GM12864 (cell line): Measurements from ENCODE around the gene CACNA1C.

Source experiments
- DNase-seq: peaks from one replicate; pipeline ENCODE4 v3.0.0-alpha.2; 2011; ENCODE audit warnings: low read depth
- H3K4me3 ChIP-seq: 2 replicates; pipeline ENCODE4 v1.5.1; 2011; ENCODE audit warnings: mild to moderate bottlenecking, low read depth, low read length, control low read depth
- CTCF ChIP-seq: IDR thresholded peaks from 2 replicates; pipeline ENCODE4 v1.5.1; 2011; ENCODE audit warnings: low read depth, mild to moderate bottlenecking, moderate library complexity, low read length, control low read depth, inconsistent platforms; ENCODE audit errors: missing control alignments

Gene CACNA1C

DNA sequence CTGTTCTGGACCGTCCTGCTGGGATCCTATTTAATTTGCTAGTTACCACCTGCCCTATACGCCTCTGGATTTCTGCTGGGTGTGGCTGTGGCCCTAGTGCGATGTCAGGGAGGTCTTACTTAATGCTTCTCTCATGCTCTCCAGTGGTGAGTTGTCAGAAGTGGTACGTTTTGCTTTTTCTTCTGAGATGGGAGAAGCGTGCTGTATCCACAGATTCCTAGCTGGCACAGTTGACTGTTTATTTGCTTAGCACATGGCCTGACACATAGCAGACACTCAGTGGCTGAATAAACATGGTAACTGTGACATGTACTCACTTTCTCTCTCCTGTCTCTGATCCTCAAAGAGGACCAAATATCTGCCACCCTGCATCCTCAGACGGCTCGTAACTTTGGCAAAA lies 107.3 kb downstream of the CACNA1C start:
- DNase-seq = no peak

GRCh38 chr12:2161473-2161872 lies 108.7 kb downstream of the CACNA1C start:
- H3K4me3 ChIP-seq = no peak overlapping the region
- no peak for TF ChIP-seq CTCF
- DNase-seq = no peak

More for the DNA sequence above, 107.3 kb downstream of the CACNA1C start:
- TF ChIP-seq CTCF = no peak
- no peak overlapping the region for H3K4me3 ChIP-seq

DNA sequence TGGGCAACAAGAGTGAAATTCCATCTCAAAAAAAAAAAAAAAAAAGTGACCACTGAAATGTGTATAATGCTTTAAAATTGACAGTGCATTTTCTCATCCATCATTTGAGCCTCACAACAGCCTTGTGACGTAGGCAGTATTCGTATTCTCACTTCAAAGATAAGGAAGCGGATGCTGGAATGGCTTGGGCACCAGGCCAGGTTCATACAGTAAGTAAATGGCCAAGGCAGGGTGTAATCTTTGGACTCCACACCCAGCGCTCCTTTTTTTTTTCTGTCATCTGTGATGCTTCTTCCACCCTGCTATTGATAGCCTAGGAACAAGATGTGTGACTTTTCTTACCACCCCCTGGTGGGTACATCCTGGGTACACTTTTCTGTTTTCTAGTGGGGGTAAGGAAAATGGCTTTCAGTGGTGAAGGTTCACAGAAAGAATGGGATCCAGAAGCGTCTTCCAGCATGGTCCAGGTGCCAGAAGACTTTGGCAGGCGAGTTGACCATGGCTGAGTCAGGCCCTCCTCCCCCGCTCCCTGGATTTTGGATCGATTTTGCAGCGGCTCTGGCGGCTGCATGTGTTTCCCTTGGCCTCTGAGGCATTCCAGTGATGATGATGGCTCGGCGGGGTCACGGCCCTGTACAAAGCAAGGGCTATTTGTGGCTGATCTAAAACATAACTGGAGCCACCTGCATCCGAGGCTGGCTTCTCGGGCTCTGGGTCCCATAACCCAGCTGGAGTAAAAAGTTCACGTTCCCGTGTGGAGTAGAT lies 110.6 kb downstream of the CACNA1C start:
- no peak overlapping the region for H3K4me3 ChIP-seq
- no peak for DNase-seq

DNA sequence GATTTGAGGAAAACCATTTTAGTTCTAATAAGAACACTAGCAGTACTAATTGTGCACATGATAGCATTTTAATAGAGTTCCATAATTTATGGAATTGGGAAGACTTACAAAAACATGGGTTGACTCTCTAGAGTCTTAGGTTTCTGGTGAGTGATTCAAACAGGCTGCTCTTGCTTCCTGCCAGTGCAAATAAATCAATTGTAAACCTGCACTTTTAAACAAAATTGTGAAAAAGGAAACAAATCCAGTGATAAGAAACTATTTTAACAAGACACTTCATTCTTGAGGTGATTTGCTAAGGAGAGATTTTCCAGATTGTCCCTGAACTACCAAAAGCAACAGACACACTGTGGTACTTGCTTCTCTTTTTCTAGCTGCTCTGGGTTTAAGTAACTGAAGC lies 112.2 kb downstream of the CACNA1C start:
- no peak overlapping the region for H3K4me3 ChIP-seq
- no peak for TF ChIP-seq CTCF
- DNase-seq = no peak

More for the DNA sequence above, 110.6 kb downstream of the CACNA1C start:
- TF ChIP-seq CTCF = no peak

DNA sequence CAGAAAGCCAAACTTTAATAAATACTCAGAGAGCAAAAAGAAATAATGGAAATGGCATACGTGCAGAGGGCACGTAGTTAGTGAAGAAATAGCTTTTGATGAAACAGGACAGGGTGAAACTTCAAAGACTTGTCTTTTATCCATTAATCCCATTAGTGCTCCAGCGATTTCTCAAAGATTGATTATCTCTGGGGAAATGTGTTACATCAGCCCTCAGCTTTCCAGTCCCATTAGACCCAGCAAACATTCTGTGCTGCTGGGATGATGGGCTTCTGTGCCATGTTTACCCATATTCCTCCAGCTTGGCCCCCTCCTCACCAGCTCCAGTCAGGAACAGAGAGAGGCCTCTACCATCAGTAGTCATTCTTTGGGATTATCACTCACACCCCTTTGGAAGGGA lies 113.1 kb downstream of the CACNA1C start:
- TF ChIP-seq CTCF = no peak
- H3K4me3 ChIP-seq = no peak overlapping the region
- DNase-seq = no peak

- TF ChIP-seq CTCF = no peak
- H3K4me3 ChIP-seq = no peak overlapping the region
- DNase-seq = no peak
Measured at GRCh38 chr12:2166696-2167095, 113.9 kb downstream of the CACNA1C start.

GRCh38 chr12:2167231-2167630 lies 114.4 kb downstream of the CACNA1C start:
- no peak for TF ChIP-seq CTCF
- DNase-seq = no peak
- H3K4me3 ChIP-seq = no peak overlapping the region
